OCI-LY1 (cell line): ENCODE measurements around the gene GNB5.

Source experiments
- EZH2 ChIP-seq: fragments of 200-600 bp; sonication (generic), shearing (Covaris generic); IDR thresholded peaks from 2 replicates; pipeline ENCODE4 v1.8.0; 2017; ENCODE audit warnings: borderline replicate concordance, mixed run types, mild to moderate bottlenecking, antibody characterized with exemption, low read length, moderate library complexity, mixed read lengths
- TF ChIP-seq, protein P1 (sequence below): fragments of 200-600 bp; sonication (generic), shearing (Covaris generic); IDR thresholded peaks from 2 replicates; pipeline ENCODE4 v1.5.1; 2017; ENCODE audit warnings: mild to moderate bottlenecking, antibody characterized with exemption, low read length, moderate library complexity, mixed read lengths

GRCh38 chr15:52180196-52180835, 10.9 kb downstream of the GNB5 start:
- TF ChIP-seq, protein P1, sequence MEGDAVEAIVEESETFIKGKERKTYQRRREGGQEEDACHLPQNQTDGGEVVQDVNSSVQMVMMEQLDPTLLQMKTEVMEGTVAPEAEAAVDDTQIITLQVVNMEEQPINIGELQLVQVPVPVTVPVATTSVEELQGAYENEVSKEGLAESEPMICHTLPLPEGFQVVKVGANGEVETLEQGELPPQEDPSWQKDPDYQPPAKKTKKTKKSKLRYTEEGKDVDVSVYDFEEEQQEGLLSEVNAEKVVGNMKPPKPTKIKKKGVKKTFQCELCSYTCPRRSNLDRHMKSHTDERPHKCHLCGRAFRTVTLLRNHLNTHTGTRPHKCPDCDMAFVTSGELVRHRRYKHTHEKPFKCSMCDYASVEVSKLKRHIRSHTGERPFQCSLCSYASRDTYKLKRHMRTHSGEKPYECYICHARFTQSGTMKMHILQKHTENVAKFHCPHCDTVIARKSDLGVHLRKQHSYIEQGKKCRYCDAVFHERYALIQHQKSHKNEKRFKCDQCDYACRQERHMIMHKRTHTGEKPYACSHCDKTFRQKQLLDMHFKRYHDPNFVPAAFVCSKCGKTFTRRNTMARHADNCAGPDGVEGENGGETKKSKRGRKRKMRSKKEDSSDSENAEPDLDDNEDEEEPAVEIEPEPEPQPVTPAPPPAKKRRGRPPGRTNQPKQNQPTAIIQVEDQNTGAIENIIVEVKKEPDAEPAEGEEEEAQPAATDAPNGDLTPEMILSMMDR = no peak
- no peak for TF ChIP-seq EZH2
